Measurements from ENCODE around the gene VSTM4. TPM values are rescaled to one million over a fixed set of nuclear protein-coding genes. Genes with fewer than 3 reads are reported as not detected.

VSTM4 gene
- total RNA-seq, 1 experiment from 2014 or later, result not detected

DNA sequence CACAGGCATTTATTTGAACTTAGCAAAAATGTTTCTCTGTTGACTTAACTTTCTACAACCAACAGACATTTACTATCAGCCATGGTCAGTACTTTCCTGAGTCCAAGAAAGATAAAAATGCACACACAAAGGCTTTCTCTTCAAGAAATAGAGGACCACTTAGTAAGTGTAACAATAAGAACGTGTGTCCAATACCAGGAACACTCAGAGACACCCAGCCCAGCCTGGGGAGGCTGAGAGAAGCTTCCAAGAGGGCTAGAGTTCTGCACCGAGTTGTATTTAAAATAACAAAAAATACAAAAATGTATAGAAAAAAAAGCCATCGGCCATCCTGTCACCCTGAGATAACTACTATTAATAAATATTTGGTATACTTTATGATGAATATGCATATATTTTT is 35.8 kb downstream of the VSTM4 start:
- no peak for DNase-seq
- H3K9me3 ChIP-seq, result no peaks in the 10 kb centered on the region
- no peak overlapping the region for H3K4me3 ChIP-seq (ENCODE audit: low read depth, low read length)
- no peak overlapping the region for H3K27ac Mint-ChIP-seq (ENCODE audit: unreplicated experiment)
- no peaks in the 10 kb centered on the region for H3K4me1 ChIP-seq
- ChIA-PET POLR2A (no interaction called here), CTCF (no interaction called here)
- BruUV-seq (replicated peaks), result no TSS peak
- no peaks in the 10 kb centered on the region for H3K36me3 ChIP-seq (ENCODE audit: control insufficient read depth, insufficient read depth, low read length)
- intact Hi-C loops (cut with micrococcal nuclease; ENCODE audit: unreplicated experiment), result no loop called here
- no peaks in the 10 kb centered on the region for H3K36me3 Mint-ChIP-seq (ENCODE audit: insufficient read depth, unreplicated experiment)
- no peak overlapping the region for H3K4me3 Mint-ChIP-seq (ENCODE audit: unreplicated experiment)
- H3K4me1 Mint-ChIP-seq (ENCODE audit: low read depth, unreplicated experiment), result peaks cover 6% of the 10 kb centered on the region
- H3K27me3 Mint-ChIP-seq (ENCODE audit: insufficient read depth, unreplicated experiment), result peaks cover 20% of the 10 kb centered on the region
- H3K9me3 Mint-ChIP-seq (ENCODE audit: unreplicated experiment), result no peaks in the 10 kb centered on the region
- TF ChIP-seq, protein P1, sequence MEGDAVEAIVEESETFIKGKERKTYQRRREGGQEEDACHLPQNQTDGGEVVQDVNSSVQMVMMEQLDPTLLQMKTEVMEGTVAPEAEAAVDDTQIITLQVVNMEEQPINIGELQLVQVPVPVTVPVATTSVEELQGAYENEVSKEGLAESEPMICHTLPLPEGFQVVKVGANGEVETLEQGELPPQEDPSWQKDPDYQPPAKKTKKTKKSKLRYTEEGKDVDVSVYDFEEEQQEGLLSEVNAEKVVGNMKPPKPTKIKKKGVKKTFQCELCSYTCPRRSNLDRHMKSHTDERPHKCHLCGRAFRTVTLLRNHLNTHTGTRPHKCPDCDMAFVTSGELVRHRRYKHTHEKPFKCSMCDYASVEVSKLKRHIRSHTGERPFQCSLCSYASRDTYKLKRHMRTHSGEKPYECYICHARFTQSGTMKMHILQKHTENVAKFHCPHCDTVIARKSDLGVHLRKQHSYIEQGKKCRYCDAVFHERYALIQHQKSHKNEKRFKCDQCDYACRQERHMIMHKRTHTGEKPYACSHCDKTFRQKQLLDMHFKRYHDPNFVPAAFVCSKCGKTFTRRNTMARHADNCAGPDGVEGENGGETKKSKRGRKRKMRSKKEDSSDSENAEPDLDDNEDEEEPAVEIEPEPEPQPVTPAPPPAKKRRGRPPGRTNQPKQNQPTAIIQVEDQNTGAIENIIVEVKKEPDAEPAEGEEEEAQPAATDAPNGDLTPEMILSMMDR (IDR thresholded peaks at IDR 0.05; ENCODE audit: insufficient read depth in 1 of 2, low read depth in 1 of 2, low read length in 1 of 2, severe bottlenecking in 1 of 2, unreplicated experiment in 1 of 2), result no peak
- H3K27me3 ChIP-seq (replicated peaks; ENCODE audit: control insufficient read depth, insufficient read depth, low read length), result peaks cover 1% of the 10 kb centered on the region

DNA sequence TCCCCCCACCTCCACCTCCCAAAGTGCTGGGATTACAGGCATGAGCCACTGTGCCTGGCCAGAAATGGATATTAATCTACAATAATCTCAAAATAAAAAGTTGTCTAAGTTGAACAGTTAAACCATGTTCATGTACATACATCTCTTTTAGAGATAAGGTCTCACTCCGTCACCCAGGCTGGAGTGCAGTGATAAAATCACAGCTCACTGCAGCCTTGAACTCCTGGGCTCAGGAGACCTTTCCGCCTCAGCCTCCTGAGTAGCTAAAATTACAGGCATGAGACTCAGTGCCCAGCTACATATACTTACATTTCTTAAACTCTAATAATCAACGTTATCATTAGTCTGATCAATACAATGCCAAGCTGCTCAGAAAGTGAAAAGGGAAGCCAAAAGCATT is 36.2 kb downstream of the VSTM4 start:
- H3K4me3 ChIP-seq (ENCODE audit: low read depth, low read length), result no peak overlapping the region
- ChIA-PET CTCF (no interaction called here), POLR2A (no interaction called here)
- Mint-ChIP-seq H3K4me3 (ENCODE audit: unreplicated experiment) (no peak overlapping the region), H3K4me1 (ENCODE audit: low read depth, unreplicated experiment) (peaks cover 6% of the 10 kb centered on the region), H3K27me3 (ENCODE audit: insufficient read depth, unreplicated experiment) (peaks cover 20% of the 10 kb centered on the region), H3K27ac (ENCODE audit: unreplicated experiment) (no peak overlapping the region), H3K36me3 (ENCODE audit: insufficient read depth, unreplicated experiment) (no peaks in the 10 kb centered on the region), H3K9me3 (ENCODE audit: unreplicated experiment) (no peaks in the 10 kb centered on the region)
- intact Hi-C loops (cut with micrococcal nuclease; ENCODE audit: unreplicated experiment), result no loop called here
- H3K27me3 ChIP-seq (replicated peaks; ENCODE audit: control insufficient read depth, insufficient read depth, low read length), result peaks cover 1% of the 10 kb centered on the region
- no TSS peak for BruUV-seq (replicated peaks)
- no peaks in the 10 kb centered on the region for H3K36me3 ChIP-seq (ENCODE audit: control insufficient read depth, insufficient read depth, low read length)
- no peaks in the 10 kb centered on the region for H3K4me1 ChIP-seq
- no peaks in the 10 kb centered on the region for H3K9me3 ChIP-seq
- DNase-seq, result peak in 1 of 2 experiments; percentile 12
- TF ChIP-seq, protein P1 (IDR thresholded peaks at IDR 0.05; ENCODE audit: insufficient read depth in 1 of 2, low read depth in 1 of 2, low read length in 1 of 2, severe bottlenecking in 1 of 2, unreplicated experiment in 1 of 2), result no peak

- Histone ChIP-seq H3K27me3 (replicated peaks; ENCODE audit: control insufficient read depth, insufficient read depth, low read length) (peaks cover 1% of the 10 kb centered on the region), H3K9me3 (no peaks in the 10 kb centered on the region), H3K4me3 (ENCODE audit: low read depth, low read length) (no peak overlapping the region), H3K4me1 (no peaks in the 10 kb centered on the region), H3K36me3 (ENCODE audit: control insufficient read depth, insufficient read depth, low read length) (no peaks in the 10 kb centered on the region)
- TF ChIP-seq, protein P1 (IDR thresholded peaks at IDR 0.05; ENCODE audit: insufficient read depth in 1 of 2, low read depth in 1 of 2, low read length in 1 of 2, severe bottlenecking in 1 of 2, unreplicated experiment in 1 of 2), result no peak
- POLR2A ChIA-PET, result no interaction called here
- Mint-ChIP-seq H3K36me3 (ENCODE audit: insufficient read depth, unreplicated experiment) (no peaks in the 10 kb centered on the region), H3K4me1 (ENCODE audit: low read depth, unreplicated experiment) (peaks cover 6% of the 10 kb centered on the region), H3K27me3 (ENCODE audit: insufficient read depth, unreplicated experiment) (peaks cover 20% of the 10 kb centered on the region), H3K27ac (ENCODE audit: unreplicated experiment) (no peak overlapping the region), H3K4me3 (ENCODE audit: unreplicated experiment) (no peak overlapping the region), H3K9me3 (ENCODE audit: unreplicated experiment) (no peaks in the 10 kb centered on the region)
- intact Hi-C loops (cut with micrococcal nuclease; ENCODE audit: unreplicated experiment), result no loop called here
- DNase-seq, result no peak
- CTCF ChIA-PET, result no interaction called here
- BruUV-seq (replicated peaks), result no TSS peak
Measured at GRCh38 chr10:49078433-49078832, 36.9 kb downstream of the VSTM4 start.
